Measurements from ENCODE around the gene LIMA1.
A peak's percentile ranks its signal among the peaks of the same experiment; 100 is the strongest.
"Not testable (repeated sequence)": the region's sequence is repeated elsewhere in the genome, so short reads cannot be mapped to it uniquely, and the experiment has no call there.

LIMA1 gene

GRCh38 chr12:50283229-50283923 is at the start of gene LIMA1:
Gene LIMA1 (minus strand): TSS chr12:50283520. CDS start chr12:50248751, 34,769 bp downstream.
- peak; percentile 89 for DNase-seq (ENCODE audit: low read depth)

- DNase-seq (ENCODE audit: low read depth), result no peak
These were observed 48.4 kb upstream of the LIMA1 start for GRCh38 chr12:50331745-50332144.

DNA sequence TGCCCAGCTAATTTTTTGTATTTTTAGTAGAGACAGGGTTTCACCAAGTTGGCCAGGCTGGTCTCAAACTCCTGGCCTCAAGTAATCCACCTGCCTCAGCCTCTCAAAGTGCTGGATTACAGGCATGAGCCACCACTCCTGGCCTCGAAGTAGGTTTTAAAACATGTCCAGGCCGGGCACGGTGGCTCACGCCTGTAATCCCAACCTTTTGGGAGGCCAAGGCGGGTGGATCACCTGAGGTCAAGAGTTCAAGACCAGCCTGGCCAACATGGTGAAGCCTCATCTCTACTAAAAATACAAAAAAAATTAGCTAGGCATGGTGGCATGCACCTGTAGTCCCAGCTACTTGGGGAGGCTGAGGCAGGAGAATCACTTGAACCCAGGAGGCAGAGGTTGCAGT is 45.3 kb upstream of the LIMA1 start:
- not testable (repeated sequence) for DNase-seq (ENCODE audit: low read depth)

DNA sequence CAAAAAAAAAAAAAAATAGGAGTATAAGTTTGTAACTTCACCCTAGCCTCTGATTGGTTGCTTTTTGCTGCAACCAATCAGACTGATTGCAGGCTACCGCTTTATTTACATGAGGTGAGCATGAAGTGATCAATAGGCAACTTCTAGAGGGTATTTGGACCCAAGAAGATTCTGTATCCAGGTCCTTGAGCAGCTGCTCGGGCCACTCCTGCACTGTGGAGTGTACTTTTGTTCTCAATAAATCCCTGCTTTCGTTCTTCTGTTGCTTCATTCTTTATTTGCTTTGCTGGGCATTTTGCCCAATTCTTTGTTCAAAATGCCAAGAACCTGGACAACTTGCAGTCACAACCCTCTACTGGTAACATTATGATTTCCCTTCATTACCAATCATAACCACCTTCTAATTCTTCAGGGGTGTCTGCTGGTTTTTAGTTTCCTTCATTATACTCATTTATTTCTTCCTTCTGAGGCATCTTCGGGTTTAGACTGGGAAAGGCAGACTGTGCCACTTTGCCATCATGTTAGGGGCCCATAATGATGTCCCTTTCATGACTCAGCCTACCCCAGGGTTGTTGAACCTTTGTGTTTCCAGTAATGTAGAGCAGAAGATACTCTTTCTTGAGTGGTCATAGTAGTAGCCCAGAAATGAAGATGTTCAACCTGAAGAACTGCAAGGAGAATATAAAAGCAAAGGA is 43.4 kb upstream of the LIMA1 start:
- DNase-seq (ENCODE audit: low read depth), result no peak

- DNase-seq (ENCODE audit: low read depth), result no peak
These were observed 42.6 kb upstream of the LIMA1 start for GRCh38 chr12:50325890-50326391.

- DNase-seq (ENCODE audit: low read depth), result not testable (repeated sequence)
These were observed 41.5 kb upstream of the LIMA1 start for GRCh38 chr12:50324770-50325169.

DNA sequence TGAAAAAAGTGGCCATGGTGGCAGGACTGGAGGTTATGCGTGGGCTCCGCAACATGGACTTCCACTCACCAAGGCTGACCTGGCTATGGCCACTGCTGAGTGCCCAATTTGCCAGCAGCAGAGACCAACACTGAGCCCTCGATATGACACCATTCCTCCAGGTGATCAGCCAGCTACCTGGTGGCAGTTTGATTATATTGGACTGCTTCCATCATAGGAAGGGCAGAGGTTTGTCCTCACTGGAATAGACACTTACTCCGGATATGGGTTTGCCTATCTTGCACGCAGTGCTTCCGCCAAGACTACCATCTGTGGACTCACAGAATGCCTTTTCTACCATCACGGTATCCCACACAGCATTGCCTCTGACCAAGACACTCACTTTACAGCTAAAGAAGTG is 40.8 kb upstream of the LIMA1 start:
- not testable (repeated sequence) for DNase-seq (ENCODE audit: low read depth)

GRCh38 chr12:50322206-50322605 is 38.9 kb upstream of the LIMA1 start:
- no peak for DNase-seq (ENCODE audit: low read depth)

DNA sequence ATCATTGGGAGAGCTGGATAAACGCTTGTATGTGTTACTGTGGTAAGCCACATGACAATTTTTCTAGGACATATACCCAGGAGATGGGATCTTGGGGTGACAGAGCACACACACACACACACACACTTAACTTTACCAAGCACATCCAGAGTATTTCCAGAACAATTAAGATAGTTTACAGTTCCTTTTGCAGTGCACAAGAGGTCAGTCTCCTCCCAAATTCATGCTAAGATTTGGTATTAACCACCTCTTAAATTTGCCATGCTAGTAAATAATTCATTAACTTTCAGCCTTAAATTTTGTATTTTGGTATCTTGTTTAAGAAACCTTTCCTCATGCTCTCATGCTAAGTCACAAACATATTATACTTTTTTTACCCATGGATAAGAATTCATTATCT is 33.9 kb upstream of the LIMA1 start:
- DNase-seq (ENCODE audit: low read depth), result no peak

DNA sequence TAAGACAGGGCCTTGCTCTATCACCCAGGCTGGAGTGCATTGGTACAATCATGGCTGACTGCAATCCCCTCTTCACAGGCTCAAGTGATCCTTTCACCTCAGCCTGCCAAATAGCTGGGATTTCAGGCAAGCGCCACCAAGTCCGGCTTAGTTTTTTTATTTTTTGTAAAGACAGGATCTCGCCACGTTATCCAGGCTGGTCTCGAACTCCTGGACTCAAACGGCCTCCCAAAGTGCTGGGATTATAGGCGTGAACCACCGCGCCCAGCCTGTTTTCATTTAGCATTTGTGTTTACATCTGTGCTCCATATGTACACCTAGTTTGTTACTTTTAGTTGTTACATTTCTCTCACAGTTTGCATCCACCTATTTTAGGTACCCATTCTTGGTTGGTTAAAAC is 32.5 kb upstream of the LIMA1 start:
- no peak for DNase-seq (ENCODE audit: low read depth)

GRCh38 chr12:50314636-50315312 is 31.5 kb upstream of the LIMA1 start:
- DNase-seq (ENCODE audit: low read depth), result no peak

- not testable (repeated sequence) for DNase-seq (ENCODE audit: low read depth)
These were observed 30.7 kb upstream of the LIMA1 start for GRCh38 chr12:50313971-50314370.

- DNase-seq (ENCODE audit: low read depth), result no peak
These were observed 30.1 kb upstream of the LIMA1 start for GRCh38 chr12:50313256-50313931.

DNA sequence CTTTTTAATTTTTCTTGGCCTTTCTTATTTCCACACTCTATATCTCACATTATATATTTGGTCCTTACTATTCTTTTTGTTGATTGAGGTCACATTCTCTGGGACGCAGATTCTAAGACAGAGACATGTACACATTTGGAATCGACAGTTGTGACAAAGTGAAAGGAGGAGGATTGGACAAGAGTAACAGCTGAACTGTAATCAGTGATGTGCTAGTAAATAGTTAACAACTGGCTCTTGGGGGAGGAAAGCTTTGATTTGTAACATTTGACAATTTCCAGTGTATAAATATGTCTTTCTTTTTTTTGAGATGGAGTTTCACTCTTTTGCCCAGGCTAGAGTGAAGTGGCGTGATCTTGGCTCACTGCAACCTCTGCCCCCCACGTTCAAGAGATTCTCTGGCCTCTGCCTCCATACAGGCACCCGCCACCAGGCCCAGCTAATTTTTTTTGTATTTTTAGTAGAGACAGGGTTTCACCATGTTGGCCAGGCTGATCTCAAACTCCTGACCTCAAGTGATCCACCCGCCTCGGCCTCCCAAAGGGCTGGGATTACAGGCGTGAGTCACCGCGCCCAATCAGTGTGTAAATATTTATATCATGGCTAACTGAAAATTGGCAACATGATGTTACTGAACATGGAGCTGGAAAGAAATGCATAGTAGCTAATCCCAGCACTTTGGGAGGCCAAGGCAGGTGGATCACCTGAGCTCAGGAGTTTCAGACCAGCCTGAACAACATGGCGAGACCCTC is 28.7 kb upstream of the LIMA1 start:
- DNase-seq (ENCODE audit: low read depth), result not testable (repeated sequence)

- no peak for DNase-seq (ENCODE audit: low read depth)
These were observed 26.6 kb upstream of the LIMA1 start for GRCh38 chr12:50309950-50310349.

DNA sequence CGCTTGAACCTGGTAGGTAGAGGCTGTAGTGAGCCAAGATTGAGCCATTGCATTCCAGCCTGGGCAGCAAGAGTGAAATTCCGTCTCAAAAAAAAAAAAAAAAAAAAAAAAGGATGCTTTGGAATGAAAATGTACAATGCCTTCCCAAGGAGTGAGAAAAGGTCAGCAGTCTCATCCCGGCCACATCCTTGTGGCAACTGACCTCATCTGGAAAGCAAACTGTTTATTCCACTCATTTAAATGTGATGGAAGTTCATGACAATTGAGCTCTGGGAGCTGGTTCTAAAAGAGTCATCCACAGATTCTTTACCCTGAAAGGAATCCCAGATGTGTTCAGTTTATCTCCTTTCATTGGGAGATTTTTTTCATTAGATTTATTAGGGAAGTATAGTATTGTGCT is 19.4 kb upstream of the LIMA1 start:
- no peak for DNase-seq (ENCODE audit: low read depth)

DNA sequence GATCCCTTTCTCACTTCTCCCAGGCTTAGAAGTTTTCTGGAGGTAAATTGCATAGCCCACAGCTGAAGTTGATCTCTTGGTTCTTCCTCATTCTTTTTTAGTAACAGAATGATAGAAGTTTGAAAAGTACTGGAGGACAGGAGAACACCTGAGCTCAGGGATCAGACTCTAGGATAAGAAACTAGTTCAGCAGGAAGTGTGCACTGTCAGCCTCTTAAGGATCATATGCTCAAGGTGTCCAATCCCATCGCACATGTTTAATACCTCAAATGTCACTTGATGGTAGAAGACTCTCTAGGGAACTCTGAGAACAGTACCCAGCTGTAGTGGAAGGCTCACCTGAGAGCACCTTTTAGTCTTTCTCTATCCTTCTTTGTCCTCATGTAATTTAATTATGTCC is 14.7 kb upstream of the LIMA1 start:
- no peak for DNase-seq (ENCODE audit: low read depth)

DNA sequence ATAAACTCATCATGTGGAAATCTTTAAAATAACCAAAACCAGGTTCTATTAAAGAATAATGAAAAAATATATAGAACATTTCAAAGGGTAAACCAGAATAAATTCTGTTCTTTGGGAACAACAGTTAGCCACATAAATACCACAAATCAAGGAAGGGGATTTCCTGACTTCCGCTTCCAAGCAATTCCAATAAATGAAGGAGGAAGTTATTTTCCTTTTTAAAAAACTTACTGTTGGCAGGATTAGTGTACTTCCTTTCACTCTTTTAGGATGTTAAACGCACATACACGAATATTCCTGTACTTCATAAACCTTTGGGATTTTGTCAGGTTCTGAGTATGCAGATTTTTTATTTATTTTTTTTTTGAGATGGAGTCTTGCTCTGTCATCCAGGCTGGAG is 13.7 kb upstream of the LIMA1 start:
- no peak for DNase-seq (ENCODE audit: low read depth)

DNA sequence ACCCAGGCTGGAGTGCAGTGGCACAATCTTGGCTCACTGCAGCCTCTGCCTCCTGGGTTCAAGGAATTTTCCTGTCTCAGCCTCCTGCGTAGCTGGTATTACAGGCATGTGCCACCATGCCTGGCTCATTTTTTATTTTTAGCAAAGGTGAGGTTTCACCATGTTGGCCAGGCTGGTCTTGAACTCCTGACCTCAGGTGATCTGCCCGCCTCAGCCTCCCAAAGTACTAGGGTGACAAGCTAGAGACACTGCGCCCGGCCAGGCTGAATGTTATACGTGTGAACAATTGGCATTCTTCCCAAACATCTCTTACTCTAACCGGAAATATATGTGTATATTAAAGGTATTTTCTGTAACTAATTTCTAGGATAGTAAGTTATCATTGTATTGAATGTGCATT is 13.2 kb upstream of the LIMA1 start:
- DNase-seq (ENCODE audit: low read depth), result no peak

DNA sequence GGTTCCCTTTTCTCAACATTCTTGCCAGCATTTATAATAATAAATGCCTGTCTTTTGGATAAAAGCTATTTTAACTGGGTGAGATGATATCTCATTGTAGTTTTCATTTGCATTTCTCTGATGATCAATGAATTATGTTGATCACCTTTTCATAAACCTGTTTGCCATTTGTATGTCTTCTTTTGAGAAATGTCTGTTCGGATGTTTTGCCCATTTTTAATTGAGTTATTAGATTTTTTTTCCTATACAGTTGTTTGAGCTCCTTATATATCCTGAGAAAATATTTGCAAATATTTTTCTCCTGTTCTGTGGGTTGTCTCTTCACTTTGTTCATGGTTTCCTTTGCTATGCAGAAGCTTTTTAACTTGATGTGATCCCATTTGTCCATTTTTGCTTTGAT is 8.1 kb upstream of the LIMA1 start:
- DNase-seq (ENCODE audit: low read depth), result no peak

GRCh38 chr12:50290692-50291091 is 7.4 kb upstream of the LIMA1 start:
- not testable (repeated sequence) for DNase-seq (ENCODE audit: low read depth)

DNA sequence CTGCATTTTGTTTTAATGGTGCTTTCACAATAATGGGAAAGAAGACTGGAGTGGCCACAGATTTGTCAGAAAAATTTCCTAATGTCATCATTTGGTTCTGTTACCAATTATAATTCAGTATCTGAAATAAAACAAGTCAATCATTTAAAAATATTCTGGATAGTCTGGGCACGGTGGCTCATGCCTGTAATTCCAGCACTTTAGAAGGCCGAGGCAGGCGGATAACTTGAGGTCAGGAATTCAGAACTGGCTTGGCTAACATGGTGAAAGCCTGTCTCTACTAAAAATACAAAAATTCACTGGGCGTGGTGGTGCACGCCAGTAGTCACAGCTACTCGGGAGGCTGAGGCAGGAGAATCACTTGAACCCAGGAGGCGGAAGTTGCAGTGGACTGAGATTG is 4.0 kb upstream of the LIMA1 start:
- DNase-seq (ENCODE audit: low read depth), result no peak
